Measurements from ENCODE around the gene NFE2L1. TPM values are rescaled to one million over a fixed set of nuclear protein-coding genes. Genes with fewer than 3 reads are reported as not detected.

NFE2L1 gene
- total and polyA plus RNA-seq, 2 of the 8 experiments (the other 6 are each of a cell fraction or from before 2014, with no cell fraction given): 140 to 143 TPM

DNA sequence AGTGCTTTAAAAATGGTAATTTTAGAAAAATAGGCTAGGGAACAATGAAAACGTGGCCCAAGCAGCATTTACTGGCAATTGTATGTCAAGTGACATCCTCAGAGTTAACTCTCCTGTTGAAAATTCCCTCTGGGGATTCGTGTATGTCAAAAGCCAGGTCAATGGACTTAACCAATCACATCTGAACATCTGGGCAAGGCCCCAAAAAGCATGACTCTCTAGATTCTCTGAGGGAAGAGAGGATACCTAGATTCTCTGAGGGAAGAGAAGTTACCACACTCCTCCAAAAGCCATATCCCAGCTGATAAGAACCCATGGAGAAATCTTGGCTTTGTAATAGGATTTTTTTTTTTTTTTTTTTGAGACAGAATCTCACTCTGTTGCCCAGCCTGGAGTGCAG, 23.5 kb downstream of the NFE2L1 start (continued):
- TF ChIP-seq, protein P1, sequence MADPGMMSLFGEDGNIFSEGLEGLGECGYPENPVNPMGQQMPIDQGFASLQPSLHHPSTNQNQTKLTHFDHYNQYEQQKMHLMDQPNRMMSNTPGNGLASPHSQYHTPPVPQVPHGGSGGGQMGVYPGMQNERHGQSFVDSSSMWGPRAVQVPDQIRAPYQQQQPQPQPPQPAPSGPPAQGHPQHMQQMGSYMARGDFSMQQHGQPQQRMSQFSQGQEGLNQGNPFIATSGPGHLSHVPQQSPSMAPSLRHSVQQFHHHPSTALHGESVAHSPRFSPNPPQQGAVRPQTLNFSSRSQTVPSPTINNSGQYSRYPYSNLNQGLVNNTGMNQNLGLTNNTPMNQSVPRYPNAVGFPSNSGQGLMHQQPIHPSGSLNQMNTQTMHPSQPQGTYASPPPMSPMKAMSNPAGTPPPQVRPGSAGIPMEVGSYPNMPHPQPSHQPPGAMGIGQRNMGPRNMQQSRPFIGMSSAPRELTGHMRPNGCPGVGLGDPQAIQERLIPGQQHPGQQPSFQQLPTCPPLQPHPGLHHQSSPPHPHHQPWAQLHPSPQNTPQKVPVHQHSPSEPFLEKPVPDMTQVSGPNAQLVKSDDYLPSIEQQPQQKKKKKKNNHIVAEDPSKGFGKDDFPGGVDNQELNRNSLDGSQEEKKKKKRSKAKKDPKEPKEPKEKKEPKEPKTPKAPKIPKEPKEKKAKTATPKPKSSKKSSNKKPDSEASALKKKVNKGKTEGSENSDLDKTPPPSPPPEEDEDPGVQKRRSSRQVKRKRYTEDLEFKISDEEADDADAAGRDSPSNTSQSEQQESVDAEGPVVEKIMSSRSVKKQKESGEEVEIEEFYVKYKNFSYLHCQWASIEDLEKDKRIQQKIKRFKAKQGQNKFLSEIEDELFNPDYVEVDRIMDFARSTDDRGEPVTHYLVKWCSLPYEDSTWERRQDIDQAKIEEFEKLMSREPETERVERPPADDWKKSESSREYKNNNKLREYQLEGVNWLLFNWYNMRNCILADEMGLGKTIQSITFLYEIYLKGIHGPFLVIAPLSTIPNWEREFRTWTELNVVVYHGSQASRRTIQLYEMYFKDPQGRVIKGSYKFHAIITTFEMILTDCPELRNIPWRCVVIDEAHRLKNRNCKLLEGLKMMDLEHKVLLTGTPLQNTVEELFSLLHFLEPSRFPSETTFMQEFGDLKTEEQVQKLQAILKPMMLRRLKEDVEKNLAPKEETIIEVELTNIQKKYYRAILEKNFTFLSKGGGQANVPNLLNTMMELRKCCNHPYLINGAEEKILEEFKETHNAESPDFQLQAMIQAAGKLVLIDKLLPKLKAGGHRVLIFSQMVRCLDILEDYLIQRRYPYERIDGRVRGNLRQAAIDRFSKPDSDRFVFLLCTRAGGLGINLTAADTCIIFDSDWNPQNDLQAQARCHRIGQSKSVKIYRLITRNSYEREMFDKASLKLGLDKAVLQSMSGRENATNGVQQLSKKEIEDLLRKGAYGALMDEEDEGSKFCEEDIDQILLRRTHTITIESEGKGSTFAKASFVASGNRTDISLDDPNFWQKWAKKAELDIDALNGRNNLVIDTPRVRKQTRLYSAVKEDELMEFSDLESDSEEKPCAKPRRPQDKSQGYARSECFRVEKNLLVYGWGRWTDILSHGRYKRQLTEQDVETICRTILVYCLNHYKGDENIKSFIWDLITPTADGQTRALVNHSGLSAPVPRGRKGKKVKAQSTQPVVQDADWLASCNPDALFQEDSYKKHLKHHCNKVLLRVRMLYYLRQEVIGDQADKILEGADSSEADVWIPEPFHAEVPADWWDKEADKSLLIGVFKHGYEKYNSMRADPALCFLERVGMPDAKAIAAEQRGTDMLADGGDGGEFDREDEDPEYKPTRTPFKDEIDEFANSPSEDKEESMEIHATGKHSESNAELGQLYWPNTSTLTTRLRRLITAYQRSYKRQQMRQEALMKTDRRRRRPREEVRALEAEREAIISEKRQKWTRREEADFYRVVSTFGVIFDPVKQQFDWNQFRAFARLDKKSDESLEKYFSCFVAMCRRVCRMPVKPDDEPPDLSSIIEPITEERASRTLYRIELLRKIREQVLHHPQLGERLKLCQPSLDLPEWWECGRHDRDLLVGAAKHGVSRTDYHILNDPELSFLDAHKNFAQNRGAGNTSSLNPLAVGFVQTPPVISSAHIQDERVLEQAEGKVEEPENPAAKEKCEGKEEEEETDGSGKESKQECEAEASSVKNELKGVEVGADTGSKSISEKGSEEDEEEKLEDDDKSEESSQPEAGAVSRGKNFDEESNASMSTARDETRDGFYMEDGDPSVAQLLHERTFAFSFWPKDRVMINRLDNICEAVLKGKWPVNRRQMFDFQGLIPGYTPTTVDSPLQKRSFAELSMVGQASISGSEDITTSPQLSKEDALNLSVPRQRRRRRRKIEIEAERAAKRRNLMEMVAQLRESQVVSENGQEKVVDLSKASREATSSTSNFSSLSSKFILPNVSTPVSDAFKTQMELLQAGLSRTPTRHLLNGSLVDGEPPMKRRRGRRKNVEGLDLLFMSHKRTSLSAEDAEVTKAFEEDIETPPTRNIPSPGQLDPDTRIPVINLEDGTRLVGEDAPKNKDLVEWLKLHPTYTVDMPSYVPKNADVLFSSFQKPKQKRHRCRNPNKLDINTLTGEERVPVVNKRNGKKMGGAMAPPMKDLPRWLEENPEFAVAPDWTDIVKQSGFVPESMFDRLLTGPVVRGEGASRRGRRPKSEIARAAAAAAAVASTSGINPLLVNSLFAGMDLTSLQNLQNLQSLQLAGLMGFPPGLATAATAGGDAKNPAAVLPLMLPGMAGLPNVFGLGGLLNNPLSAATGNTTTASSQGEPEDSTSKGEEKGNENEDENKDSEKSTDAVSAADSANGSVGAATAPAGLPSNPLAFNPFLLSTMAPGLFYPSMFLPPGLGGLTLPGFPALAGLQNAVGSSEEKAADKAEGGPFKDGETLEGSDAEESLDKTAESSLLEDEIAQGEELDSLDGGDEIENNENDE (IDR thresholded peaks at IDR 0.05; ENCODE audit: insufficient replicate concordance, low read length): no peak
- TF ChIP-seq, protein P2, sequence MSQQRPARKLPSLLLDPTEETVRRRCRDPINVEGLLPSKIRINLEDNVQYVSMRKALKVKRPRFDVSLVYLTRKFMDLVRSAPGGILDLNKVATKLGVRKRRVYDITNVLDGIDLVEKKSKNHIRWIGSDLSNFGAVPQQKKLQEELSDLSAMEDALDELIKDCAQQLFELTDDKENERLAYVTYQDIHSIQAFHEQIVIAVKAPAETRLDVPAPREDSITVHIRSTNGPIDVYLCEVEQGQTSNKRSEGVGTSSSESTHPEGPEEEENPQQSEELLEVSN (IDR thresholded peaks at IDR 0.05): no peak
- TF ChIP-seq RFX5 (IDR thresholded peaks at IDR 0.05; ENCODE audit: borderline replicate concordance, low read depth, low read length) (no peak), CHD2 (IDR thresholded peaks at IDR 0.05; ENCODE audit: low read length) (no peak), FOSL1 (IDR thresholded peaks at IDR 0.05; ENCODE audit: insufficient read depth, low read depth, low read length) (no peak), KDM1A (IDR thresholded peaks at IDR 0.05; ENCODE audit: borderline replicate concordance, low read length) (no peak), SP4 (IDR thresholded peaks at IDR 0.05; ENCODE audit: low read length) (no peak), POLR2A (IDR thresholded peaks at IDR 0.05; ENCODE audit: control extremely low read depth in 1 of 2, low read depth in 2 of 2, low read length in 2 of 2) (no peak), RBBP5 (IDR thresholded peaks at IDR 0.05; ENCODE audit: borderline replicate concordance, low read depth, low read length) (no peak)
- TF ChIP-seq, protein P3, sequence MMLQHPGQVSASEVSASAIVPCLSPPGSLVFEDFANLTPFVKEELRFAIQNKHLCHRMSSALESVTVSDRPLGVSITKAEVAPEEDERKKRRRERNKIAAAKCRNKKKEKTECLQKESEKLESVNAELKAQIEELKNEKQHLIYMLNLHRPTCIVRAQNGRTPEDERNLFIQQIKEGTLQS (IDR thresholded peaks at IDR 0.05; ENCODE audit: insufficient read depth, low read depth, low read length): no peak

All from H1 (cell line).